CD4-positive, alpha-beta memory T cell (primary cell): Measurements from ENCODE around the gene HSD11B1. TPM values are rescaled to one million over a fixed set of nuclear protein-coding genes. Genes with fewer than 3 reads are reported as not detected.
A peak's percentile ranks its signal among the peaks of the same experiment; 100 is the strongest.

Experiments used
- CTCF ChIA-PET: fragments of 350-600 bp; sonication (Branson Sonifier 250); formaldehyde crosslinking; loops from one replicate; lab custom pipeline; 2021; ENCODE audit warnings: inconsistent platforms; ENCODE audit not compliant: partially characterized antibody; lab: Charles Lee
- POLR2A ChIA-PET: fragments of 350-600 bp; sonication (Branson Sonifier 250); formaldehyde crosslinking; loops from one replicate; lab custom pipeline; 2021; ENCODE audit not compliant: partially characterized antibody; lab: Charles Lee
- DNase-seq, 5 donors: peaks; one replicate each; pipeline versions ENCODE4 v3.0.0 to v3.0.0-alpha.2; 2020 to 2022; ENCODE audit warnings: mixed read lengths in 1 of 5
- H3K27ac ChIP-seq: one replicate; pipeline ENCODE4 v1.7.0; 2013; ENCODE audit warnings: low read depth, low read length
- H3K27me3 ChIP-seq: 2 replicates; pipeline ENCODE4 v1.7.0; 2013; ENCODE audit warnings: mild to moderate bottlenecking, low read length, moderate library complexity; ENCODE audit not compliant: insufficient read depth
- H3K36me3 ChIP-seq: 2 replicates; pipeline ENCODE4 v1.7.0; 2013; ENCODE audit warnings: mild to moderate bottlenecking, low read length, moderate library complexity; ENCODE audit not compliant: insufficient read depth
- H3K4me1 ChIP-seq: 2 replicates; pipeline ENCODE4 v1.7.0; 2013; ENCODE audit warnings: mild to moderate bottlenecking, low read length, moderate library complexity; ENCODE audit not compliant: insufficient read depth
- H3K4me3 ChIP-seq, 2 donors: one replicate each; pipeline ENCODE4 v1.7.0; 2013; ENCODE audit warnings: low read length in 2 of 2, mild to moderate bottlenecking in 1 of 2
- H3K9me3 ChIP-seq, 2 donors: one replicate each; pipeline ENCODE4 v1.7.0; 2013; ENCODE audit warnings: low read length in 2 of 2, control low read depth in 1 of 2; ENCODE audit not compliant: control insufficient read depth in 1 of 2
- H3K27ac Mint-ChIP-seq, 7 donors: one replicate each; pipeline ENCODE4 v1.8.0; 2020 to 2021; ENCODE audit warnings: mixed read lengths in 7 of 7, mild to moderate bottlenecking in 6 of 7, inconsistent platforms in 3 of 7, moderate library complexity in 3 of 7
- H3K27me3 Mint-ChIP-seq, 2 donors: one replicate each; pipeline ENCODE4 v1.8.0; 2020 to 2021; ENCODE audit warnings: mixed read lengths in 2 of 2
- H3K36me3 Mint-ChIP-seq, 2 donors: one replicate each; pipeline ENCODE4 v1.8.0; 2020 to 2021; ENCODE audit warnings: mixed read lengths in 2 of 2, inconsistent platforms in 1 of 2, mild to moderate bottlenecking in 1 of 2
- H3K4me1 Mint-ChIP-seq, 4 donors: one replicate each; pipeline ENCODE4 v1.8.0; 2020 to 2021; ENCODE audit warnings: mixed read lengths in 4 of 4, mild to moderate bottlenecking in 1 of 4
- H3K4me3 Mint-ChIP-seq, 8 donors: one replicate each; pipeline ENCODE4 v1.8.0; 2020 to 2021; ENCODE audit warnings: mixed read lengths in 8 of 8, mild to moderate bottlenecking in 7 of 8, moderate library complexity in 6 of 8, inconsistent platforms in 3 of 8
- H3K9me3 Mint-ChIP-seq, 8 donors: one replicate each; pipeline ENCODE4 v1.8.0; 2020 to 2021; ENCODE audit warnings: mixed read lengths in 8 of 8, mild to moderate bottlenecking in 5 of 8, inconsistent platforms in 3 of 8, moderate library complexity in 1 of 8
- intact Hi-C: fragments of 100-400 bp; cut with micrococcal nuclease; formaldehyde crosslinking; loops from one replicate; pipeline ENCODE4 v1.15.1; 2023
- polyA plus RNA-seq, 2 donors: library from polyadenylated mRNA; unstranded; fragments of 300-500 nt; fragmentation: Illumina TruSeq; gene quantifications; one replicate each; pipeline ENCODE4 v1.2.3, GENCODE V29; 2021
- total RNA-seq, 2 experiments: library from RNA; stranded (reverse); gene quantifications; one replicate each; pipeline ENCODE4 v1.2.3, GENCODE V29; 2021

The HSD11B1 gene
- total and polyA plus RNA-seq, 4 experiments from 2014 or later = 0.49 to 7.3 (median 5.6) TPM; not detected in 1

DNA sequence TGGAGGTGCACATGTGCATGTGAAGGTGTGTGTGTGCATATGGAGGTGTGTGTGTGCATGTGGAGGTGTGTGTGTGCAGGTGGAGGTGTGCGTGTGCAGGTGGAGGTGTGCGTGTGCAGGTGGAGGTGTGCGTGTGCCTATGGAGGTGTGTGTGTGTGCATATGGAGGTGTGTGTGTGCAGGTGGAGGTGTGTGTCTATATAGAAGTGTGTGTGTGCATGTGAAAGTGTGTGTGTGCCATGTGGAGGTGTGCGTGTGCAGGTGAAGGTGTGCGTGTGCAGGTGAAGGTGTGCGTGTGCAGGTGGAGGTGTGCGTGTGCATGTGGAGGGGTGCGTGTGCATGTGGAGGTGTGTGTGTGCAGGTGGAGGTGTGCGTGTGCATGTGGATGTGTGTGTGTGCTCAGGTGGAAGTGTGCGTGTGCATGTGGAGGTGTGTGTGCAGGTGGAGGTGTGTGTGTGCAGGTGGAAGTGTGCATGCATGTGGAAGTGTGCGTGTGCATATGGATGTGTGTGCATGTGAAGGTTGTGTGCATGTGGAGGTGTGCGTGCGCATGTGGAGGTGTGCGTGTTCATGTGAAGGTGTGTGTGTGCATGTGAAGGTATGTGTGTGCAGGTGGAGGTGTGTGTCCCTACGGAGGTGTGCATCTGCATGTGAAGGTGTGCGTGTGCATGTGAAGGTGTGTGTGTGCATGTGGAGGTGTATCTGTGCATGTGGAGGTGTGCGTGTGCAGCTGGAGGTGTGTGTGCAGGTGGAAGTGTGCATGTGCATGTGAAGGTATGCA lies 66.2 kb downstream of the HSD11B1 start:
- Mint-ChIP-seq H3K36me3 (peaks cover 34 to 38% of the 10 kb centered on the region in 2 donors), H3K27ac (no peak overlapping the region), H3K9me3 (no peaks in the 10 kb centered on the region), H3K27me3 (no peaks in the 10 kb centered on the region), H3K4me3 (no peak overlapping the region), H3K4me1 (peaks cover 0 to 32% (median 24%) of the 10 kb centered on the region in 4 donors)
- Histone ChIP-seq H3K4me1 (peaks cover 76% of the 10 kb centered on the region), H3K9me3 (no peaks in the 10 kb centered on the region), H3K27ac (peak overlapping the region; percentile 79), H3K4me3 (peak overlapping the region; percentile 83 to 84), H3K36me3 (peaks cover 45% of the 10 kb centered on the region), H3K27me3 (no peaks in the 10 kb centered on the region)
- intact Hi-C loops = no loop called here
- POLR2A ChIA-PET = interaction anchor here (1.7 to 36.1 kb wide), 6 partner anchors 3 to 161 kb away, joined by 3 to 1778 read pairs (median 14); partner anchors contain the start of genes C1orf74, TRAF3IP3 and UTP25
- no peak for DNase-seq
- CTCF ChIA-PET = interaction anchor here (1.1 to 16.0 kb wide), 4 partner anchors 16 to 201 kb away, joined by 3 to 385 read pairs (median 10); partner anchors contain the start of gene TRAF3IP3

- Histone ChIP-seq H3K36me3 (peaks cover 53% of the 10 kb centered on the region), H3K9me3 (no peaks in the 10 kb centered on the region), H3K27ac (peak overlapping the region; percentile 6), H3K27me3 (no peaks in the 10 kb centered on the region), H3K4me3 (peak overlapping the region; percentile 9 to 29), H3K4me1 (peaks cover 70% of the 10 kb centered on the region)
- ChIA-PET CTCF (interaction anchor here (0.9 to 3.6 kb wide), 6 partner anchors 12 to 51 kb away, joined by 4 to 32 read pairs (median 10); partner anchors contain the start of genes C1orf74 and TRAF3IP3), POLR2A (interaction anchor here (1.0 to 36.1 kb wide), 6 partner anchors 2 to 51 kb away, joined by 3 to 1778 read pairs (median 6); partner anchors contain the start of genes C1orf74, IRF6 and TRAF3IP3)
- intact Hi-C loops = no loop called here
- H3K36me3 Mint-ChIP-seq = peaks cover 24 to 43% of the 10 kb centered on the region in 2 donors
- no peaks in the 10 kb centered on the region for H3K9me3 Mint-ChIP-seq
- H3K4me1 Mint-ChIP-seq = peaks cover 2 to 23% (median 18%) of the 10 kb centered on the region in 4 donors
- no peak overlapping the region for H3K4me3 Mint-ChIP-seq
- no peak overlapping the region for H3K27ac Mint-ChIP-seq
- DNase-seq = no peak
- no peaks in the 10 kb centered on the region for H3K27me3 Mint-ChIP-seq
Measured at GRCh38 chr1:209772126-209772525, 67.5 kb downstream of the HSD11B1 start.

DNA sequence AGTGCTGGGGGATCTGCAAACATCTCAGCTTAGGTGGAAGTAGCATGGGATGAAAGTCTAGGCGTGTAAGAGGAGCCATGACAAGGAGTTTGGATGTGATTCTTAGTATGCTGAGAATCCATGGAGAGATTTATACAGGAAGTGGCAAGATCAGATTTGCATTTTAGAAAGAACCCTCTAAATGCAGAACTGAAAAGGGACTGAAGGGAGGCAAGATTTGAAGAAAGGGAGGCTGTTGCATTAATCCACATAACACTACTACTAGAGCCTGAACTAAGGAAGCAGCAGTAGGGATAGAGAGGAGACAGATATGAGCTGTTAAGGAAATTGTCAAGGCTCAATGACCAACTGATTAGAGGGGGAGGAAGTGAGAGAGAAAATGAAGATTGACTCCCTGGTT lies 69.9 kb downstream of the HSD11B1 start:
- Mint-ChIP-seq H3K36me3 (peaks cover 27 to 52% of the 10 kb centered on the region in 2 donors), H3K4me3 (peak overlapping the region in 2 of 8 donors; percentile 7 to 61), H3K9me3 (no peaks in the 10 kb centered on the region), H3K27me3 (no peaks in the 10 kb centered on the region), H3K4me1 (peaks cover 18 to 28% (median 19%) of the 10 kb centered on the region in 4 donors), H3K27ac (peak overlapping the region in 5 of 7 donors; percentile 43 to 88 (median 72))
- POLR2A ChIA-PET = interaction anchor here (1.4 to 36.1 kb wide), 6 partner anchors 1 to 89 kb away, joined by 3 to 1778 read pairs (median 10); partner anchors contain the start of genes C1orf74, TRAF3IP3 and UTP25
- no peaks in the 10 kb centered on the region for H3K27me3 ChIP-seq
- H3K4me3 ChIP-seq = no peak overlapping the region
- DNase-seq = no peak
- peaks cover 71% of the 10 kb centered on the region for H3K4me1 ChIP-seq
- H3K9me3 ChIP-seq = no peaks in the 10 kb centered on the region
- peaks cover 77% of the 10 kb centered on the region for H3K36me3 ChIP-seq
- CTCF ChIA-PET = interaction anchor here (1.1 to 3.6 kb wide), 6 partner anchors 13 to 49 kb away, joined by 3 to 32 read pairs (median 4); no protein-coding TSS in a partner anchor
- H3K27ac ChIP-seq = no peak overlapping the region
- intact Hi-C loops = no loop called here

- POLR2A ChIA-PET = interaction anchor here (0.8 to 36.1 kb wide), 4 partner anchors 2 to 81 kb away, joined by 3 to 1778 read pairs (median 890); partner anchors contain the start of genes C1orf74, TRAF3IP3 and UTP25
- peak overlapping the region in 5 of 7 donors; percentile 43 to 88 (median 48) for H3K27ac Mint-ChIP-seq
- Histone ChIP-seq H3K36me3 (peaks cover 86% of the 10 kb centered on the region), H3K4me3 (no peak overlapping the region), H3K4me1 (peaks cover 69% of the 10 kb centered on the region), H3K9me3 (no peaks in the 10 kb centered on the region), H3K27ac (no peak overlapping the region), H3K27me3 (no peaks in the 10 kb centered on the region)
- H3K4me3 Mint-ChIP-seq = no peak overlapping the region
- DNase-seq = no peak
- no peaks in the 10 kb centered on the region for H3K9me3 Mint-ChIP-seq
- H3K36me3 Mint-ChIP-seq = peaks cover 36 to 56% of the 10 kb centered on the region in 2 donors
- CTCF ChIA-PET = interaction anchor here (0.9 to 1.6 kb wide), 5 partner anchors 8 to 49 kb away, joined by 3 to 5 read pairs (median 3); no protein-coding TSS in a partner anchor
- intact Hi-C loops = no loop called here
- no peaks in the 10 kb centered on the region for H3K27me3 Mint-ChIP-seq
- H3K4me1 Mint-ChIP-seq = peaks cover 18 to 30% (median 22%) of the 10 kb centered on the region in 4 donors
Measured at GRCh38 chr1:209775678-209776077, 71.0 kb downstream of the HSD11B1 start.

GRCh38 chr1:209777587-209777986 lies 72.9 kb downstream of the HSD11B1 start:
- H3K4me3 Mint-ChIP-seq = no peak overlapping the region
- peaks cover 18 to 34% (median 26%) of the 10 kb centered on the region in 4 donors for H3K4me1 Mint-ChIP-seq
- no peaks in the 10 kb centered on the region for H3K9me3 Mint-ChIP-seq
- Histone ChIP-seq H3K4me1 (peaks cover 50% of the 10 kb centered on the region), H3K4me3 (no peak overlapping the region), H3K36me3 (peaks cover 90% of the 10 kb centered on the region), H3K9me3 (no peaks in the 10 kb centered on the region), H3K27ac (no peak overlapping the region), H3K27me3 (no peaks in the 10 kb centered on the region)
- POLR2A ChIA-PET = interaction anchor here (31.0 kb wide), 1 partner anchor 19 kb away, joined by 1778 read pairs; the partner anchor contains the start of gene TRAF3IP3
- H3K36me3 Mint-ChIP-seq = peaks cover 49 to 65% of the 10 kb centered on the region in 2 donors
- DNase-seq = no peak
- intact Hi-C loops = no loop called here
- H3K27ac Mint-ChIP-seq = peak overlapping the region in 6 of 7 donors; percentile 51 to 86 (median 71)
- CTCF ChIA-PET = interaction anchor here (1.2 kb wide), 1 partner anchor 30 kb away, joined by 4 read pairs; no protein-coding TSS in a partner anchor
- no peaks in the 10 kb centered on the region for H3K27me3 Mint-ChIP-seq

DNA sequence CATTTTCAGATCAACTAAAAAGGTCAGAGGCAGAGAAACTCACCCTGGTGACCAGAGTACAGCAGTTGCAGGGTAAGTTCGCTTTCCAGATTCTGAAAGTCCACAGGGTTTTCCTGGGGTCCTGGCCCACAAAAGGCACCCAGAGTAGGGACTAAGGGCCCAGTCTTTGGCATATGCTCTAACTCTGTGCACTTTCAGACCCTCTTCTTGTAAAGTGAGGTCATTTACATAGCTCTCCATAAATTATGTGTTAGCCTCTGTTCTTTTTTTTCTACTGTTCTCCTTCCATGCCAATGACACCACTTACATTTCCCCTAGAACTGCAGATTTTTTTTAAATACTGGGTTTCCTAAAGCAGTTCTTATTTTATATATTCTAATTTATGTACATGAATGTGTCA lies 73.5 kb downstream of the HSD11B1 start:
- H3K9me3 Mint-ChIP-seq = no peaks in the 10 kb centered on the region
- Histone ChIP-seq H3K36me3 (peaks cover 90% of the 10 kb centered on the region), H3K27me3 (no peaks in the 10 kb centered on the region), H3K9me3 (no peaks in the 10 kb centered on the region), H3K4me3 (no peak overlapping the region), H3K4me1 (peaks cover 46% of the 10 kb centered on the region), H3K27ac (no peak overlapping the region)
- DNase-seq = no peak
- CTCF ChIA-PET = interaction anchor here (0.9 to 1.2 kb wide), 2 partner anchors 30 to 32 kb away, joined by 3 to 4 read pairs; no protein-coding TSS in a partner anchor
- POLR2A ChIA-PET = interaction anchor here (31.0 kb wide), 1 partner anchor 19 kb away, joined by 1778 read pairs; the partner anchor contains the start of gene TRAF3IP3
- no peak overlapping the region for H3K4me3 Mint-ChIP-seq
- peaks cover 18 to 38% (median 30%) of the 10 kb centered on the region in 4 donors for H3K4me1 Mint-ChIP-seq
- peaks cover 53 to 65% of the 10 kb centered on the region in 2 donors for H3K36me3 Mint-ChIP-seq
- no peaks in the 10 kb centered on the region for H3K27me3 Mint-ChIP-seq
- H3K27ac Mint-ChIP-seq = peak overlapping the region in 2 of 7 donors; percentile 70 to 86
- intact Hi-C loops = no loop called here
